HG03159 (cell line): ENCODE results near the gene FNDC8.
"Not testable (repeated sequence)": the region's sequence is repeated elsewhere in the genome, so short reads cannot be mapped to it uniquely, and the experiment has no call there.

Source experiments
- ATAC-seq: cut with Tn5 transposase; IDR thresholded peaks from one replicate; pipeline ENCODE4 v1.9.1; 2021; ENCODE audit warnings: mild to moderate bottlenecking, moderate library complexity; ENCODE audit not compliant: unreplicated experiment

The FNDC8 gene

DNA sequence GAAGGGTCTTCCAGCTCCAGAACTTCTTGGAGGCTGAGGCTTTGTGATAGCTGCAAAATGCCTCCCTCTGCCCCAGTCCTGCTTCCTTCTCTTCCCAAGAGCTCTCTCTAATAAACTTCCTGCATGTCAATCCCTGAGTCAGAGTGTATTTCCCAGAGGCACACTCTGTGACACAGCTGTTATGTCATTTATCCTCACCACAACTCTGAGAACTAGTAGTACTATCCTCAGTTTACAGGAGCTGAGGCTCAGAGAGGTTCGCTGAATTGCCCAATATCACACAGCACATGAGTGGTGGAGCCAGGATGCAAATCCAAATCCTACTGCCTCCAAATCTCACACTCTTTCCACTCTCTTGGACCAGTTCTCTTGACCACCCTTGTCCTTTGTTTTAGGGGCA, 46.3 kb downstream of the FNDC8 start:
- ATAC-seq, result no peak

DNA sequence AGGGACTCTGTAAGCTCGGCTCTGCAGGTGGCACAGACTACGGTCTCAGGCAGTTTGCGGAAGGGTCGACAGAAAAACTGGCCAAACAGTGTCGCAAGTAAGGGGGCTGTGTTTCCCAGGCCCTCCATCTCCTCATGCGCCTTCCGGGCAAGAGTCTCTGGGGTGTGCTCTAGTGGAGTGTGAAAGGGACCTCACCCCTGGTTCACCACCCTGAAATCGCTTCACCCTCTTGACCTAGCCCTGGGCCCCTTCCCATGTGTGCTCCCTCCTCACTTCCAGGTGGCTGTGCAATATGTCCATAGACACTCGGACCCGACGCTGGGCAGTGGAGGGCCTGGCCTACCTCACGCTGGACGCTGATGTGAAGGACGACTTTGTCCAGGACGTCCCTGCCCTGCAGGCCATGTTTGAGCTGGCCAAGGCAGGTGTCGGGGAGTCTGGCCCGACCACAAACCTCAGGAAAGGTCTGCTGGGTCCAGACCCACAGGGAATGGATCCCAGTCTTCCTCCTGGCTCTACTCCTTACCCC, 48.5 kb downstream of the FNDC8 start:
- ATAC-seq, result no peak

DNA sequence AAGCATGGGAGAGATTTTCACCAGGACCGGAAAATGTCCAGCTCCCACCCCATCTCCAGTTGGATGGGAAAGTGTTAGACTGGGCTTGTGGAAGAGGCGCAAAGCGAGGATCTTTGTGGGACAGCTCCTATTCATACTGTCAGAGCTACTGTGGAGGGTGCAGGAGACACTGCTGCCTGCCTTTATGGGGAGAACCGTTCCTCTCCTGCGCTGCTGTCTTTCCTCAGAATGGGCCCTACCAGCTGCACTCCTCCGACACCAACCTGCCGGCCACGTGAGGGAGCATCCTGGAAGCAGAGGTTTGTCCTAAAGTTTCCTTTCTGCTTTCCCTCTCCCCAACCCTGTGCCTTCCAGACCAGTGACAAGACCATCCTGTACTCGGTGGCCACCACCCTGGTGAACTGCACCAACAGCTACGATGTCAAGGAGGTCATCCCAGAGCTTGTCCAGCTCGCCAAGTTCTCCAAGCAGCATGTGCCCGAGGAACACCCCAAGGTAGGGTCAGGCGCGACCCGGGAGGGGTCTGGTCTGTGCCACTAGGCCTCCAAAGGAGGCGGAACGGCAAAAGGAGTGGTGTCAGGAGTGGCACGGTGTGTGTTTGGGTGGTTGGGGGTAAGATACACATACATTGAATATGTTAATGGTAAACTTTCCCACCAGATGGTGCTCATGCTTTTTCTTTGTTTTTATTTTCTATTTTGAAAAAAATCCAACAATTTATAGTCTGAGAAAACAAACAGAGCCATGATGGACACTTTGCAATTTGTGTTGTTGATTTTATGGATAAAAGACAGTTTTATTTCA, 49.8 kb downstream of the FNDC8 start:
- ATAC-seq, result no peak

DNA sequence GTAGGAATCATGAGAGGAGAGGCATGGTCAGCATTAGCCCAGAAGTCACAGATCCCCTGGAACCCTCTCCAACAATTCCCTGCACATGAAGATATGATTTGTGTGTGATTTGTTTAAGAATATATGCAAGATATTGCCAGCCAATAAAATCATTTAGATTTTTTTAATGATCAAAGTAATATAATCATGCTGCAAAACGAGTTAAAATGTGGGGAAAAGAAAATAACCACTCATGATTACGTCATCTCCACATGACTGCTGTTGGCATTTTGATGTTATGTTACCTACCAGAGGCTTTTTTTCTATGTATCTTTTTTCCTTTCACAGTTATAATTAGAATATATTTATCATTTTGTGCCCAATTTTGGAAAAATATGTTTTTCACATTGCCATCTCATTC, 50.4 kb downstream of the FNDC8 start:
- ATAC-seq, result no peak

DNA sequence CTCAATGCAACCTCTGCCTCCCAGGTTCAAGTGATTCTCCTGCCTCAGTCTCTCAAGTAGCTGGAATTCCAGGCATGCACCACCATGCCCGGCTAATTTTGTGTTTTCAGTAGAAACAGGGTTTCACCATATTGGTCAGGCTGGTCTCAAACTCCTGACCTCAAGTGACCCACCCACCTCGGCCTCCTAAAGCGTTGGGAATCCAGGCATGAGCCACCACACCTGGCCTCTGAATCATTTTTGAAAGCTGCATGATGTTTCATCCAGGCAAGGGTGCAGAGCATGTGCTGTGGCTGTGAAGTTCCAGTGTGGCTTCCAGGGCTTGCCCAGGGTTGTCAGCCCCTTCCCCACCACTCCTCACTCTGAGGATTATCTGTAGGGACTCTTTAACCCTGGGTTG, 50.9 kb downstream of the FNDC8 start:
- ATAC-seq, result not testable (repeated sequence)

DNA sequence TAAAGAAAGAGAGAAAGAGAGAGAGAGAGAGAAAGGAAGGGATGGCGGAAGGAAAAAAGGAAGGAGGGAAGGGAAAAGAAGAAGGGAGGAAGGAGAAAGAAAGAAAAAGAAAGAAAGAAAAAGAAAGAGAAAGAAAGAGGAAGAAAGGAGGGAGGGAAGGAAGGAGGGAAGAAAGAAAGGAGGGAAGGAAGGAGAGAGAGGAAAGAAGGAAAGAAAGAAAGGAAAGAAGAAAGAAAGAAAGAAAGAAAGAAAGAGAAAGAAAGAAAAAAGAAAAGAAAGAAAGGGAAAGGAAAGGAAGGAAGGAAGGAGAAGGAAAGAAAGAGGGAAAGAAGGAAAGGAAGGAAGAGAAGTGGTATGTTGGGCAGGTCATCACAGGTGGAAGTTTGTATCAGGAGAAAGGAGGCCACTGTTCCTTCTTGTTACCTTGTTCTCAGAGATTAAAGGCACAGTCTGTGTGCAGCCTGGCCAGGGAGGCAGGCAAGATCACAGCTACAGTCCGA, 53.5 kb downstream of the FNDC8 start:
- no peak for ATAC-seq

DNA sequence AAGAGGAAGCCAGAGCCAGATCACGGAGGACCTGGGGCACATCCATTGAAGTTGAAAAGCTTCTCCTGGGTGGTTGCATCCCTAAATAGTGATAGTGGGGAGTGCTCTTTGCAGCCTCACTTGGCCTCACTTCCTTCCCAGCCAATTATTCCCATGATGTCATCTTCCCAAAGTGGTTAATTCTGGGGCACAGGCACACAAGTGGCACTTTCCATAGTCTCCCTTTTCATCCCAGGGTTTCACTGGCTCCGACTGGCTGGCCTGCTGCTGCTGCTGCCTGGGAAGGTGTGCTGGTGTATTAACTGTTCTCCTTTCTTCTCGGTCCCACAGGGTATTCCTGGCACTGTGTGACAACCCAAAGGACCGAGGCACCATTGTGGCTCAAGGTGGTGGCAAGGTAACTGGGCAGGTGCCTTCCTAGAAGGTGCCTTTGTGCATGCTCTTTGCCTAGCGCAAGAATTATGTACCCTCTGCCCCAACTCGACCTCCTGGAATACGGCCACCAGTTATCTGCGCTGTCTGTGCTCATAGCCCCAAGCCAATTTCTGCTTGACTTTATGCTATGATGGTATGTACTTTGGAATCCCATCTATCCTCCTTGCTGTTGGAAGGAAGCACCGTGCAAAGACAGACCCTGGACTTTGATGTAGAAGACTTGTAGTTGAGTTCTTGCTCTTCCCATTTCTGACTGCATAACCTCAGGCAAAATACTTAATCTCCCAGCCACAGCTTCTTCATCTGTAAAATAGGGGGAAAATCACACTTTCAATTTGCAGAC, 54.4 kb downstream of the FNDC8 start:
- no peak for ATAC-seq

DNA sequence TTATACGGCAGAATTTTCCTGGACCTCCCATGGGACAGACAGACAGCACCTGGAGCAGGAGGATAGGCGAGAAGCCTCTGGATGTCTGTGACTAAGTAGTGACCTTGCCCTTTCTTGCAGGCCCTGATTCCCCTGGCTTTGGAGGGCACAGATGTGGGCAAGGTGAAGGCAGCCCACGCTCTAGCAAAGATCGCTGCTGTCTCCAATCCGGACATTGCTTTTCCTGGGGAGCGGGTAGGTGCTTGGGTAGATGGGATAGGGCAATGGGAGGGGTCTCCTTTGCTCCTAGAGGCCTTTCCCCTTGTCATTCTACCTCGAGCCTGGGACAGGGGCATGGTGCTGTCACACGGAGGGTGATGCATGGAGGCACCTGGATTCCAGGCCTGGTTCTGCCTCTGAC, 55.5 kb downstream of the FNDC8 start:
- ATAC-seq, result no peak

DNA sequence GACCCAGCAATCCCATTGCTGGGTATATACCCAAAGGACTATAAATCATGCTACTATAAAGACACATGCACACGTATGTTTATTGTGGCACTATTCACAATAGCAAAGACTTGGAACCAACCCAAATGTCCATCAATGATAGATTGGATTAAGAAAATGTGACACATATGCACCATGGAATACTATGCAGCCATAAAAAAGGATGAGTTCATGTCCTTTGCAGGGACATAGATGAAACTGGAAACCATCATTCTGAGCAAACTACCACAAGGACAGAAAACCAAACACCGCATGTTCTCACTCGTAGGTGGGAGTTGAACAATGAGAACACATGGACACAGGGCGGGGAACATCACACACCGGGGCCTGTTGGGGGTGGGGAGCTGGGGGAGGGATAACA, 58.0 kb downstream of the FNDC8 start:
- not testable (repeated sequence) for ATAC-seq
